NCI-H524 treated with DMSO at 0.1 percent for 48 hours (cell line): ENCODE data around the gene ZNF724.
A peak's percentile ranks its signal among the peaks of the same experiment; 100 is the strongest.
"Not testable (repeated sequence)": the region's sequence is repeated elsewhere in the genome, so short reads cannot be mapped to it uniquely, and the experiment has no call there.

Experiments
- DNase-seq: peaks from one replicate; lab custom pipeline; 2025; lab: John Stamatoyannopoulos, UW

Gene ZNF724

GRCh38 chr19:23249911-23250649 is at the start of gene ZNF724:
ZNF724 (minus strand) TSS chr19:23250394; CDS start chr19:23250242, 152 bp downstream.
- peak; percentile 84 for DNase-seq

GRCh38 chr19:23294141-23294540 is 43.9 kb upstream of the ZNF724 start:
- no peak for DNase-seq

- DNase-seq = not testable (repeated sequence)
Observed at GRCh38 chr19:23289966-23290365, 39.8 kb upstream of the ZNF724 start.

GRCh38 chr19:23287620-23288019 is 37.4 kb upstream of the ZNF724 start:
- DNase-seq = no peak

- no peak for DNase-seq
Observed at GRCh38 chr19:23286477-23286876, 36.3 kb upstream of the ZNF724 start.

- no peak for DNase-seq
Observed at GRCh38 chr19:23285948-23286347, 35.8 kb upstream of the ZNF724 start.

- DNase-seq = not testable (repeated sequence)
Observed at GRCh38 chr19:23285326-23285725, 35.1 kb upstream of the ZNF724 start.

GRCh38 chr19:23283925-23284324 is 33.7 kb upstream of the ZNF724 start:
- no peak for DNase-seq

- no peak for DNase-seq
Observed at GRCh38 chr19:23281663-23282276, 31.6 kb upstream of the ZNF724 start.

- DNase-seq = not testable (repeated sequence)
Observed at GRCh38 chr19:23278118-23278517, 27.9 kb upstream of the ZNF724 start.

- peak; percentile 83 for DNase-seq
Observed at GRCh38 chr19:23273590-23274412, 23.6 kb upstream of the ZNF724 start.

GRCh38 chr19:23273022-23273589 is 22.9 kb upstream of the ZNF724 start:
- DNase-seq = no peak

- DNase-seq = no peak
Observed at GRCh38 chr19:23263870-23264590, 13.8 kb upstream of the ZNF724 start.

GRCh38 chr19:23263396-23263795 is 13.2 kb upstream of the ZNF724 start:
- DNase-seq = no peak

GRCh38 chr19:23262920-23263319 is 12.7 kb upstream of the ZNF724 start:
- DNase-seq = no peak

- no peak for DNase-seq
Observed at GRCh38 chr19:23261496-23262020, 11.4 kb upstream of the ZNF724 start.

GRCh38 chr19:23260956-23261355 is 10.8 kb upstream of the ZNF724 start:
- no peak for DNase-seq

GRCh38 chr19:23259961-23260360 is 9.8 kb upstream of the ZNF724 start:
- DNase-seq = no peak

- no peak for DNase-seq
Observed at GRCh38 chr19:23255700-23256099, 5.5 kb upstream of the ZNF724 start.

GRCh38 chr19:23254141-23254910 is 4.1 kb upstream of the ZNF724 start:
- DNase-seq = no peak

- DNase-seq = not testable (repeated sequence)
Observed at GRCh38 chr19:23253256-23253655, 3.1 kb upstream of the ZNF724 start.
